Nephron (organoid): Measurements from ENCODE around the gene GTF2H2C_2.
"Not testable (repeated sequence)": the region's sequence is repeated elsewhere in the genome, so short reads cannot be mapped to it uniquely, and the experiment has no call there.

ENCODE experiments used
- H3K27ac Mint-ChIP-seq, 3 experiments: 2 replicates each; pipeline ENCODE4 v1.8.0; 2020; ENCODE audit warnings: mixed read lengths in 3 of 3, mild to moderate bottlenecking in 2 of 3, moderate library complexity in 1 of 3
- H3K27me3 Mint-ChIP-seq: 2 replicates; pipeline ENCODE4 v1.8.0; 2021; ENCODE audit warnings: low read depth, mild to moderate bottlenecking, moderate library complexity, mixed read lengths
- H3K36me3 Mint-ChIP-seq: 2 replicates; pipeline ENCODE4 v1.8.0; 2020; ENCODE audit warnings: low read depth, mixed read lengths
- H3K4me1 Mint-ChIP-seq: 2 replicates; pipeline ENCODE4 v1.8.0; 2020; ENCODE audit warnings: mixed read lengths
- H3K4me3 Mint-ChIP-seq, 3 experiments: 2 replicates each; pipeline ENCODE4 v1.8.0; 2020; ENCODE audit warnings: mild to moderate bottlenecking in 3 of 3, mixed read lengths in 3 of 3, moderate library complexity in 2 of 3
- H3K9me3 Mint-ChIP-seq: 2 replicates; pipeline ENCODE4 v1.8.0; 2020; ENCODE audit warnings: mixed read lengths

GTF2H2C_2 gene

DNA sequence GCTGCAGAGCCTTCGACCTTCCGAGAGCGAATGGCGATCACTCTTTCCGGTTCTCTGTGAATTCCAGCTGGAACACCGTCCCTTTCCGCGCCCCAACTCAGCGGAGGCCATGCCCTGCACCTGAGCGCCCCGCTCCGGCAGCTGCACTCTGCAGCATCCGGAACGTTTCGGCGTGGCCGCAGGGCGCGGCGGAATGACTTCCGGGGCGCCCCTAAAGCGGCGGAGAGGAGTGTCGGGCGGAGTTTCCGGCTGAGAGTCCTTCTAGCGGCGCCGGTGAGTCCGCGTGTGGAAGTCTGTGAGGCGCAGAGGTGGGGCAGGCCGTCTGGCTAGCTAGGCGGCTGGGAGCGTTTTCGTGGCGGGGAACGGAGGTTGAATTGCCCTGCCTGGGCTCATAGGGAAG lies at the start of gene GTF2H2C_2:
GTF2H2C_2 (plus strand) TSS at position 252 of the 400 bp plus-strand sequence.
- not testable (repeated sequence) for H3K9me3 Mint-ChIP-seq, H3K27ac Mint-ChIP-seq, H3K36me3 Mint-ChIP-seq, H3K4me3 Mint-ChIP-seq, H3K27me3 Mint-ChIP-seq, H3K4me1 Mint-ChIP-seq

DNA sequence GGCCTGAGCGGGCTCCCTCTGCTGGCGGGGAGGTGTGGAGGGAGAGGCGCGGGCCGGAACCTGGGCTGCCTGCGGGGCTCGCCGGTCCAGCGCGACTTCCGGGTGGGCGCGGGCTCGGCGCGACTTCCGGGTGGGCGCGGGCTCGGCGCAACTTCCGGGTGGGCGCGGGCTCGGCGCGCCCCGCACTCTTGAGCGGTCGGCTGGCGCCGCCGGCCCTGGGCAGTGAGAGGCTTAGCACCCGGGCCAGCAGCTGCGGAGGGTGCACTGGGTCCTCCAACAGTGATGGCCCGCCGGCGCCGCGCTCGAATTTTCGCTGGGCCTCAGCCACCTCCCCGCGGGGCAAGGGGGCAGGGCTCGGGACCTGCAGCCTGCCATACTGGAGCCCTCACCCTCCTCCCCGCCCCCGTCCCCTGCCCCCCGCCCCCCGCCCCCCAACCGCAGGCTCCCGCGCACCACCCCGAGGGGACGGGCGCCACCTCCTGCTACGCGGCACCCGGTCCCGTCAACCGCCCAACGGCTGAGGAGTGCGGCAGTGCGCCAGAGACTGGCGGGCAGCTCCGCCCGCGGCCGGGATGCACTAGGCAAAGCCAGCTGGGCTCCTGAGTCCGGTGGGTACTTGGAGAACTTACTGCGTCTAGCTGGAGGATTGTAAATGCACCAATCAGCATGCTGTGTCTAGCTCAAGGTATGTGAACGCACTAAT lies 14.0 kb upstream of the GTF2H2C_2 start:
- H3K9me3 Mint-ChIP-seq, H3K4me1 Mint-ChIP-seq, H3K27me3 Mint-ChIP-seq, H3K36me3 Mint-ChIP-seq, H3K27ac Mint-ChIP-seq: not testable (repeated sequence)
- H3K4me3 Mint-ChIP-seq, result peak overlapping the region; percentile 74 to 78 (median 75)

DNA sequence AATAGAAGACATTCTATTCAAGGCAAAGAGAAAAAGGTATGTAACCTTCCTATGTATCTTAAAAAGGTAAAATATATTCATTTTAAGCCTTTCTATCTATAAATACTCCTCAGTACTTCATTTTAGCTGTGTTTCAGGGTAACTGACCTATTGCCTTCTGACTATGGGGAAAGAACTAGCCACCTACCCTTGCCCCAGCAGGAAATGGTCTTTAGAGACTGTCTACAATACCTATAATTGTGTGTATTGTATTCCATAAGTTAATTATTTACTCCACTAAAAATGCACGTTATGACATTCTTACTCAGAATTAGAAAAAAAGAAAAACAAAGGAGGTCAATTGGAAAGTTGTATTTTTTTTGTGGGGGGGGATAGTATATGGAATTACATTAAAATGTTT lies 6.2 kb downstream of the GTF2H2C_2 start:
- H3K4me3 Mint-ChIP-seq, H3K36me3 Mint-ChIP-seq, H3K27me3 Mint-ChIP-seq, H3K27ac Mint-ChIP-seq, H3K4me1 Mint-ChIP-seq, H3K9me3 Mint-ChIP-seq: not testable (repeated sequence)

DNA sequence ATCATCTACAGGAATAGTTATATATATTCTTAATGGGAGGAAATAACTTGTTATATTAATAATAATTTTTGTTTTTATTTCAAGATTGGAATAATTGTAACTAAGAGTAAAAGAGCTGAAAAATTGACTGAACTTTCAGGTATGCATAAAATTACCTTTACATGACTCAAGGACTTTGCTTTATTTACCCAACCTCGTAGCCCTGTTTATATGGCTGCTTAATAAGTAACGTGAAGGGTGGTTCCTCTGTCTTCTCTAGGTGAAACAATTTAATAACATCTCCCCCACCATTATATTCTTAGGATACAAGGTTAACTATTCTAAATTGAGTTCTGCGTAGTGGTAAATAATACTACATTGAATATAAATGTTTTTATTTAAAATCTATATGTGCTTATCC lies 8.0 kb downstream of the GTF2H2C_2 start:
- not testable (repeated sequence) for H3K27me3 Mint-ChIP-seq, H3K4me1 Mint-ChIP-seq, H3K36me3 Mint-ChIP-seq, H3K4me3 Mint-ChIP-seq, H3K27ac Mint-ChIP-seq, H3K9me3 Mint-ChIP-seq

DNA sequence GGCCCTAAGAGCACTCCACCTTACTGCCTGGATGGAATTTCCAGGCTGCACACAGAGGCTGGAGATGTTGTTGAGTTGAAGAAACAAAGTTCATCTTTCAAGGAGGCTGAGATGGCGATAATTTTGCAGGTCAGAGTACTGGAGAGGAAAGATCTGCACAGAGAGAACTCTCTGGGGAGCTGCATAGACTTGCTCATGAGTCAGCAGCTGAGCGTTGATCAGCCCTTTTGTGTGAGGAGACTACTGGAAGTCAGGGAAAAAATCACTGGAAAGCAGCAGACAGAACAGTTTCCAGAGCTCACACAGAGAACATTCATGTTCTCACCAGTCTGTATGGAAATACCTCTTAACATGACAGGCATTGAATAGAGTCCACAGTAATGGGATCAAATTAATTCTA lies 23.4 kb downstream of the GTF2H2C_2 start:
- H3K27ac Mint-ChIP-seq, H3K9me3 Mint-ChIP-seq, H3K4me1 Mint-ChIP-seq, H3K27me3 Mint-ChIP-seq, H3K36me3 Mint-ChIP-seq, H3K4me3 Mint-ChIP-seq: not testable (repeated sequence)

DNA sequence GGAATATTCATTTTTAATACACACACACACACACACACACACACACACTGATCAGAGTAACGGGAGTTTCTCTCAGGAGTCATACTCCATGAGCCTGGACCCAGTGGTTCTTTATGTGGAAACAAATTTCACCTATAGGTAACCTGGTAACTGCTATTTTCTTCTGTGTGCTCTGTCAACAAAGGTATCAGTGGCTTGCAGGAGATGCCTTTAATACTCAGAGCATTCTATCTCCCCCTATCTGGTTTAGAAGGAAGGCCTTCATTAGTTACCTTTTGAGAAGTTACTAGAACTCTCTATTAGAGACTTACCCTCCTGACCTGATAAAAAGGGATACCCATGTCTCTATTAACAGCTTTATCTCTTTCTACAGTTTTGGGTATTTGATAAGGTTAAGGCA lies 34.4 kb downstream of the GTF2H2C_2 start:
- H3K36me3 Mint-ChIP-seq, H3K4me3 Mint-ChIP-seq, H3K27me3 Mint-ChIP-seq, H3K4me1 Mint-ChIP-seq, H3K27ac Mint-ChIP-seq, H3K9me3 Mint-ChIP-seq: not testable (repeated sequence)

DNA sequence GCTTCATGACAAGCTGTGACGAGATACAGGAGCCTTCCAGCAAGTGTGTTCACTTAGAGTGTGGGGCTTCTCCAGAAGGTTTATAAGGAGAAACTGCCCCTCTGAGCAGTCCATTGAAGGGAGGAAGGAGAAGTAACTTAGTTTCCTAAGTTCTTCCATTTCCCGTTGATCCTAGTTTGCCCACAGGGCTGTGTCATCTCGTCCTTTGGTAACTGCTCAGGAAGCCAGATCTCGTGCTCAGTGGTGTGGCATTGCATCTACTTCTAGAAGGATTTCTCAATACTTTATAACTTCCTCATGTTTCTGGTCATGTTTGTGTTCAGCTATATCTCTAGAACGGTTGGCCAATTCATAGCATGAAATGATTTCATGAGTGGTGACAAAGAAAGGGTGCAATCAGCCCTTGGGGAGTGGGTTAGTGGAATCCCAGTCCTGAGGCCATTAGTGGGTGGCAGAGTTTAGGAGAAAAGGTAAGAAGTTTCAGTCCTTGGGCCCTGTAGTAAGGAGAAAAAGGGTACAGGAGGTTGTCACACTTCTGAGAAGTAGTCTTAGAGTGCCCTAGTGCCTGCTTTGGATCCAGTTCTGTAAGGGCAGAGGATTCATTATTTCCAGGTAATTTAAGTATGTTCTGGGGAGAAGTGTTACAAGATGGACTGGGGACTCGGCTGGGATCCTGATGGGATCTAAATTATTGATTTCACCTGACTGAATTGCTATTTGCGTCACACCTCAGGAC lies 36.2 kb downstream of the GTF2H2C_2 start:
- not testable (repeated sequence) for H3K36me3 Mint-ChIP-seq, H3K27ac Mint-ChIP-seq, H3K9me3 Mint-ChIP-seq, H3K4me1 Mint-ChIP-seq, H3K4me3 Mint-ChIP-seq, H3K27me3 Mint-ChIP-seq

DNA sequence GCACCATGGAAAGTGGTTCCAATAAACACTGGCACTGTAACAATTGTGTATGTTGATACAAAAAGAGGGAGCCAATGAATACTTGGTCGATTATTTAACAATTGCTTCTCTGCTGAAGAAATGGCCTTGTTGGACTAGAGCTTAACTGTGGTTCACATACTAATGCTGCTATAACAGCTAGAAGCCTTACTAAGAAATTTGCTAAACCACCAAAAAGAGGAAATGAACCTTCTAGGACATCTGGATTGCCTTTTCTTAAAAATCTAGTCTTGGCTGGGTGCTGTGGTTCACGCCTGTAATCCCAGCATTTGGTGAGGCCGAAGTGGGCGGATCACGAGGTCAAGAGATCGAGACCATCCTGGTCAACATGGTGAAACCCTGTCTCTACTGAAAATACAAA lies 41.9 kb downstream of the GTF2H2C_2 start:
- H3K9me3 Mint-ChIP-seq, H3K36me3 Mint-ChIP-seq, H3K4me1 Mint-ChIP-seq, H3K27me3 Mint-ChIP-seq, H3K27ac Mint-ChIP-seq, H3K4me3 Mint-ChIP-seq: not testable (repeated sequence)

DNA sequence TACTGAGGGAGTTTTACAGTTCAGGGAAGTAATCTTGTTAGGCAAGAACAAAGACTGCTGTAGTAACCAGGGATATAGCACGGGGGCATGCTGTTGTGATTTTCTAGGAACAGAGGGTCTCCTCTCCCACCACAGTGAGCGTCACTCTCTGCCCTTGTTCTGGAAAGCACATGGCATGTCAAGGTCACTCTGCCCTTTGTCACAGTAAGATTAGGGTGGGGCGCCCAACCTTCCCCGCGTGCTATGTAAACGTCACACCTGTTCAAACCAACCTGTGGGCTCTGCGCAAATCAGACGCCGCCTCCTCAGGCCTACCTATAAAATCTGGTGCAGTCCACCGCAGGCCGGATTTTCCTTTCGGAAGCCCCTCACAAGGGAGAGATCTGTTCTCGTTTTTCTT lies 44.0 kb downstream of the GTF2H2C_2 start:
- not testable (repeated sequence) for H3K4me1 Mint-ChIP-seq, H3K9me3 Mint-ChIP-seq, H3K36me3 Mint-ChIP-seq, H3K27me3 Mint-ChIP-seq, H3K4me3 Mint-ChIP-seq, H3K27ac Mint-ChIP-seq

DNA sequence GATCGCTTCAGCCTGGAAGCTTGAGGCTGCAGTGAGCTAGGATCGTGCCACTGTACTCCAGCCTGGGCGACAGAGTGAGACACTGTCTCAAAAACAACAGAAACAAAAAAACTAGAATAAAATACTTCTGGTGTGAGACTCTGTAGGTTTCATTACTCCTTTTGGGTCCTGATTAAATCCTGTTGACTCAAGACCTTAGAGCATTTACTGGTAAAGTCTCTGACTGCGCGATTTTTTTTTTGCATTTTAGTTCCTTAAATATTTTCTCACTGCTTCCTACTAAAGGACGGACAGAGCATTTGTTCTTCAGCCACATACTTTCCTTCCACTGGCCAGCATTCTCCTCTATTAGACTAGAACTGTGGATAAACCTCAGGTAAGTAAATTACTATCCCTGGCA lies 46.8 kb downstream of the GTF2H2C_2 start:
- not testable (repeated sequence) for H3K27me3 Mint-ChIP-seq

DNA sequence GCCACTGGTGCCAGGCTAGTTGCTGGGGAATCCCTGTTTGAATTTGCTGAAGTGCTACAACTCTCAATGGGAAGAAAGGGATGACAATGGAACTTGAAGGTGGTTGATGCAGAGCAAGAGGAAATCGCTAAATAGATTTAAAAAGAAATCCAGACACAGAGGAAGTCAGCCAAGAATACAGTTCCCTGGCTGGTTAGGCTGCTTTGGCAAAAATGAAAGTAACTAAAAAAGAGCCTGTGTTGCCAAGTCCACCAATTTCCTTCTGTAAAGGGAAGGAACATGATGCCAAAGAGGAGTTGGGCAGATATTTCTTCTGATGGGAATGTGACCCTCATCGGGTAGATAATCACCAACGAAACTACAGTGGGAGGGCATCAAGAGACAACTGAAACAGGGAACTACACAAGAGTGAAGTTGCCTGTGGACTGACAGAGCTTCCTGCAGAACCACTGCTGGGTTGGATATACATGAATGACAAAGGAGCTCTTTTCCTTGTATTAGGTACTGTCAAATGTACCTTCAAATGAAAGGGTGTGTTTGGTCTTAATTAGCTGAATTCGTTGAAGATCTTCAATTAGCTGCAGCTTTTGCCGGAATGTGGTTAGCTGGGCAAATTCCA lies 49.0 kb downstream of the GTF2H2C_2 start:
- H3K36me3 Mint-ChIP-seq, H3K9me3 Mint-ChIP-seq, H3K4me3 Mint-ChIP-seq, H3K27me3 Mint-ChIP-seq, H3K4me1 Mint-ChIP-seq, H3K27ac Mint-ChIP-seq: not testable (repeated sequence)

More for the DNA sequence above, 46.8 kb downstream of the GTF2H2C_2 start:
- H3K4me3 Mint-ChIP-seq, H3K36me3 Mint-ChIP-seq, H3K9me3 Mint-ChIP-seq, H3K4me1 Mint-ChIP-seq, H3K27ac Mint-ChIP-seq: not testable (repeated sequence)

DNA sequence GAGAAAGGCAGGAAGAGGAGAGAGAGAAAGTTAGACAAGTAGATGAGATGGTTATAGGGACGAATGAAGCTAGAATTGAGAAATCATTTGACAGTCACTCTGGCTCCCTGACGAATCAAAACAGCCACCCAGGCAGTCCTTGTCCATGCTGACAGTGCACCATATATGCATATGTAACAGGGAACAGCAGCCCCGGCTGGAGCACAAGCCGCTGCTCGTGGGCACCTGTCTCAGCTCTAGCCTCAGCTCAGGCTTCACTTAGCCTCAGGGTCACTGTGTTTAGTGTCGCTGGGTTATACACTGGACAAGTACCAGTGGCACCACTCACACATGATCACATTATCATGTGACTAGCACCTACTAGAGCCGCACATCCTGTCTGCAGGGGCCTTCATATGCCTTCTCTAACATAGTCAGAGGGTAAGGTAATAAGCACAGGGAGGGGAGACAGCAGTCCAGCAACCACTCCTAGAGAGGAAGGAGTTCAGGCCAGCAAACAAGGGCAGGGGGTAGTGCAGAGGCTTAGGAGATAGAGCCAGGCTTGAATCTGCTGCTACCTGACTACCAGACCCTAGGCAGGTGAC lies 54.9 kb downstream of the GTF2H2C_2 start:
- not testable (repeated sequence) for H3K27ac Mint-ChIP-seq, H3K27me3 Mint-ChIP-seq, H3K36me3 Mint-ChIP-seq, H3K4me3 Mint-ChIP-seq, H3K4me1 Mint-ChIP-seq, H3K9me3 Mint-ChIP-seq
